HG03342 (cell line): ENCODE measurements around the gene PRKG1.
"Not testable (repeated sequence)": the region's sequence is repeated elsewhere in the genome, so short reads cannot be mapped to it uniquely, and the experiment has no call there.

Experiments
- ATAC-seq: cut with Tn5 transposase; IDR thresholded peaks from one replicate; pipeline ENCODE4 v1.9.1; 2021; ENCODE audit warnings: mild to moderate bottlenecking, moderate library complexity; ENCODE audit not compliant: unreplicated experiment

The PRKG1 gene

GRCh38 chr10:51257511-51258248 lies 183.4 kb downstream of the PRKG1 start:
- no peak for ATAC-seq

GRCh38 chr10:51260376-51260775 lies 186.1 kb downstream of the PRKG1 start:
- ATAC-seq = no peak

- no peak for ATAC-seq
Measured at GRCh38 chr10:51266496-51266895, 192.2 kb downstream of the PRKG1 start.

- not testable (repeated sequence) for ATAC-seq
Measured at GRCh38 chr10:51267980-51268570, 193.8 kb downstream of the PRKG1 start.

GRCh38 chr10:51269821-51270220 lies 195.5 kb downstream of the PRKG1 start:
- peak; percentile 49 for ATAC-seq

GRCh38 chr10:51270936-51271530 lies 196.7 kb downstream of the PRKG1 start:
- ATAC-seq = no peak

GRCh38 chr10:51272099-51272498 lies 197.8 kb downstream of the PRKG1 start:
- not testable (repeated sequence) for ATAC-seq

GRCh38 chr10:51272555-51272954 lies 198.3 kb downstream of the PRKG1 start:
- ATAC-seq = no peak

GRCh38 chr10:51273574-51273973 lies 199.3 kb downstream of the PRKG1 start:
- ATAC-seq = no peak

- not testable (repeated sequence) for ATAC-seq
Measured at GRCh38 chr10:51276097-51276496, 201.8 kb downstream of the PRKG1 start.

GRCh38 chr10:51281387-51281786 lies 207.1 kb downstream of the PRKG1 start:
- ATAC-seq = not testable (repeated sequence)

- ATAC-seq = no peak
Measured at GRCh38 chr10:51285601-51286000, 211.3 kb downstream of the PRKG1 start.

- no peak for ATAC-seq
Measured at GRCh38 chr10:51288511-51288910, 214.2 kb downstream of the PRKG1 start.

- ATAC-seq = no peak
Measured at GRCh38 chr10:51289519-51289918, 215.2 kb downstream of the PRKG1 start.

GRCh38 chr10:51291961-51292360 lies 217.7 kb downstream of the PRKG1 start:
- ATAC-seq = no peak

GRCh38 chr10:51297438-51297837 lies 223.2 kb downstream of the PRKG1 start:
- no peak for ATAC-seq

- ATAC-seq = no peak
Measured at GRCh38 chr10:51300617-51301304, 226.5 kb downstream of the PRKG1 start.

GRCh38 chr10:51301644-51302043 lies 227.4 kb downstream of the PRKG1 start:
- no peak for ATAC-seq

GRCh38 chr10:51302316-51302715 lies 228.0 kb downstream of the PRKG1 start:
- no peak for ATAC-seq

- no peak for ATAC-seq
Measured at GRCh38 chr10:51308116-51308515, 233.8 kb downstream of the PRKG1 start.

- ATAC-seq = no peak
Measured at GRCh38 chr10:51311228-51311627, 236.9 kb downstream of the PRKG1 start.

- no peak for ATAC-seq
Measured at GRCh38 chr10:51312817-51313216, 238.5 kb downstream of the PRKG1 start.
